Calu3 (cell line): Measurements from ENCODE around the gene PRKCZ. TPM values are rescaled to one million over a fixed set of nuclear protein-coding genes. Genes with fewer than 3 reads are reported as not detected.

Experiments
- BruUV-seq: library from RNA; stranded (reverse); fragments of 400-500 nt; replicated peaks from 2 replicates; lab custom pipeline; 2021; lab: Mats Ljungman, UMichigan
- CTCF ChIA-PET: fragments of 300-600 bp; sonication (Branson Sonifier 250); formaldehyde crosslinking; loops from one replicate; lab custom pipeline; 2022; ENCODE audit warnings: antibody characterized with exemption; lab: Charles Lee
- DNase-seq: peaks from one replicate; pipeline ENCODE4 v3.0.0; 2022
- H3K27ac Mint-ChIP-seq: one replicate; pipeline ENCODE4 v1.8.0; 2022; ENCODE audit warnings: mixed read lengths; ENCODE audit not compliant: unreplicated experiment
- H3K27me3 Mint-ChIP-seq: one replicate; pipeline ENCODE4 v1.8.0; 2022; ENCODE audit warnings: mixed read lengths; ENCODE audit not compliant: unreplicated experiment
- H3K36me3 Mint-ChIP-seq: one replicate; pipeline ENCODE4 v1.8.0; 2022; ENCODE audit warnings: mild to moderate bottlenecking, moderate library complexity, mixed read lengths; ENCODE audit not compliant: insufficient read depth, unreplicated experiment
- H3K4me1 Mint-ChIP-seq: one replicate; pipeline ENCODE4 v1.8.0; 2022; ENCODE audit warnings: mild to moderate bottlenecking, low read depth, mixed read lengths; ENCODE audit not compliant: unreplicated experiment
- H3K4me3 Mint-ChIP-seq: one replicate; pipeline ENCODE4 v1.8.0; 2022; ENCODE audit warnings: mild to moderate bottlenecking, low read depth, moderate library complexity, mixed read lengths; ENCODE audit not compliant: unreplicated experiment
- H3K9me3 Mint-ChIP-seq: one replicate; pipeline ENCODE4 v1.8.0; 2022; ENCODE audit warnings: low read depth, mixed read lengths; ENCODE audit not compliant: unreplicated experiment
- CTCF ChIP-seq: fragments of 200-600 bp; IDR thresholded peaks from one replicate; pipeline ENCODE4 v1.8.0; 2022; ENCODE audit warnings: antibody characterized with exemption; ENCODE audit not compliant: unreplicated experiment
- intact Hi-C: fragments of 100-400 bp; cut with micrococcal nuclease; formaldehyde crosslinking; loops from one replicate; pipeline ENCODE4 v1.10.0; 2022; ENCODE audit not compliant: unreplicated experiment
- total RNA-seq: library from RNA; stranded (reverse); gene quantifications from 2 replicates; pipeline ENCODE4 v1.2.3, GENCODE V29; 2022

Gene PRKCZ
- total RNA-seq, 1 experiment from 2014 or later: 26.0 TPM

GRCh38 chr1:2037314-2037979, 12.8 kb upstream of the PRKCZ start:
- CTCF ChIA-PET: no interaction called here
- H3K4me1 Mint-ChIP-seq: no peaks in the 10 kb centered on the region
- no peak overlapping the region for H3K4me3 Mint-ChIP-seq
- no peak overlapping the region for H3K27ac Mint-ChIP-seq
- peaks cover 48% of the 10 kb centered on the region for H3K27me3 Mint-ChIP-seq
- no peak for DNase-seq
- no TSS peak for BruUV-seq
- H3K36me3 Mint-ChIP-seq: no peaks in the 10 kb centered on the region
- H3K9me3 Mint-ChIP-seq: no peaks in the 10 kb centered on the region
- no peak for TF ChIP-seq CTCF
- intact Hi-C loops: no loop called here

GRCh38 chr1:2038229-2038628, 12.0 kb upstream of the PRKCZ start:
- H3K4me1 Mint-ChIP-seq: no peaks in the 10 kb centered on the region
- H3K36me3 Mint-ChIP-seq: no peaks in the 10 kb centered on the region
- intact Hi-C loops: no loop called here
- no peak overlapping the region for H3K4me3 Mint-ChIP-seq
- TF ChIP-seq CTCF: no peak
- no peak overlapping the region for H3K27ac Mint-ChIP-seq
- CTCF ChIA-PET: no interaction called here
- peaks cover 48% of the 10 kb centered on the region for H3K27me3 Mint-ChIP-seq
- BruUV-seq: no TSS peak
- no peak for DNase-seq
- no peaks in the 10 kb centered on the region for H3K9me3 Mint-ChIP-seq

- Mint-ChIP-seq H3K27ac (no peak overlapping the region), H3K4me3 (no peak overlapping the region), H3K4me1 (no peaks in the 10 kb centered on the region), H3K9me3 (no peaks in the 10 kb centered on the region), H3K36me3 (no peaks in the 10 kb centered on the region), H3K27me3 (peaks cover 48% of the 10 kb centered on the region)
- no peak for DNase-seq
- BruUV-seq: no TSS peak
- no peak for TF ChIP-seq CTCF
- CTCF ChIA-PET: interaction anchor here (1.5 kb wide), 1 partner anchor 78 kb away, joined by 3 read pairs; no protein-coding TSS in a partner anchor
- intact Hi-C loops: no loop called here
These were observed 11.0 kb upstream of the PRKCZ start for GRCh38 chr1:2039251-2039650.

GRCh38 chr1:2041305-2041704, 8.9 kb upstream of the PRKCZ start:
- H3K36me3 Mint-ChIP-seq: no peaks in the 10 kb centered on the region
- no peaks in the 10 kb centered on the region for H3K4me1 Mint-ChIP-seq
- intact Hi-C loops: no loop called here
- no TSS peak for BruUV-seq
- TF ChIP-seq CTCF: no peak
- no peak overlapping the region for H3K27ac Mint-ChIP-seq
- H3K9me3 Mint-ChIP-seq: no peaks in the 10 kb centered on the region
- CTCF ChIA-PET: no interaction called here
- H3K4me3 Mint-ChIP-seq: no peak overlapping the region
- DNase-seq: no peak
- peaks cover 60% of the 10 kb centered on the region for H3K27me3 Mint-ChIP-seq
